OCI-LY1 (cell line): ENCODE data around the gene SLC9A8.

Experiments used
- H2AFZ ChIP-seq: fragments of 200-600 bp; sonication (generic), shearing (Covaris generic); 2 replicates; pipeline ENCODE4 v1.6.0; 2014; ENCODE audit warnings: antibody characterized with exemption, mild to moderate bottlenecking, low read length
- H3F3A ChIP-seq: fragments of 200-600 bp; sonication (generic), shearing (Covaris generic); 2 replicates; pipeline ENCODE4 v1.6.0; 2014; ENCODE audit warnings: mild to moderate bottlenecking, antibody characterized with exemption, low read length, moderate library complexity; ENCODE audit not compliant: insufficient read depth
- H3K27ac ChIP-seq: fragments of 200-600 bp; sonication (generic); 2 replicates; pipeline ENCODE4 v1.5.1; 2014; ENCODE audit warnings: low read length, mixed run types, mild to moderate bottlenecking, low read depth; ENCODE audit not compliant: poor library complexity, severe bottlenecking
- H3K27me3 ChIP-seq: fragments of 200-600 bp; sonication (generic); 2 replicates; pipeline ENCODE4 v1.6.0; 2014; ENCODE audit warnings: antibody characterized with exemption, mild to moderate bottlenecking, low read length, moderate library complexity; ENCODE audit not compliant: insufficient read depth
- H3K36me3 ChIP-seq: fragments of 200-600 bp; sonication (generic); 2 replicates; pipeline ENCODE4 v1.6.1; 2014; ENCODE audit warnings: mild to moderate bottlenecking, antibody characterized with exemption, low read length, moderate library complexity, mixed read lengths; ENCODE audit not compliant: insufficient read depth
- H3K4me1 ChIP-seq: fragments of 200-600 bp; sonication (generic); 2 replicates; pipeline ENCODE4 v1.5.1; 2014; ENCODE audit warnings: mild to moderate bottlenecking, low read length, moderate library complexity; ENCODE audit not compliant: insufficient read depth, severe bottlenecking
- H3K4me2 ChIP-seq: fragments of 200-600 bp; sonication (generic), shearing (Covaris generic); 2 replicates; pipeline ENCODE4 v1.6.1; 2014; ENCODE audit warnings: low read length
- H3K4me3 ChIP-seq: fragments of 200-600 bp; sonication (generic); 2 replicates; pipeline ENCODE4 v1.5.1; 2014; ENCODE audit warnings: low read length, low read depth, mild to moderate bottlenecking, mixed read lengths; ENCODE audit not compliant: poor library complexity, severe bottlenecking
- H3K79me2 ChIP-seq: fragments of 200-600 bp; shearing (Covaris generic); 2 replicates; pipeline ENCODE4 v1.6.1; 2016; ENCODE audit warnings: mixed run types, low read length, mixed read lengths; ENCODE audit not compliant: insufficient read depth
- H3K9ac ChIP-seq: fragments of 200-600 bp; sonication (generic), shearing (Covaris generic); 2 replicates; pipeline ENCODE4 v1.6.1; 2014; ENCODE audit warnings: mild to moderate bottlenecking, low read length, mixed read lengths
- H3K9me2 ChIP-seq: fragments of 200-600 bp; sonication (generic), shearing (Covaris generic); 2 replicates; pipeline ENCODE4 v1.6.1; 2014; ENCODE audit warnings: low read depth, mild to moderate bottlenecking, low read length, mixed read lengths
- H3K9me3 ChIP-seq: fragments of 200-600 bp; shearing (Covaris generic); 2 replicates; pipeline ENCODE4 v1.6.1; 2014; ENCODE audit warnings: low read length, mixed read lengths
- H4K20me1 ChIP-seq: fragments of 200-600 bp; sonication (generic), shearing (Covaris generic); 2 replicates; pipeline ENCODE4 v1.6.0; 2016; ENCODE audit warnings: mild to moderate bottlenecking, low read length; ENCODE audit not compliant: insufficient read depth
- CTCF ChIP-seq: fragments of 200-600 bp; sonication (generic), shearing (Covaris generic); IDR thresholded peaks from 2 replicates; pipeline ENCODE4 v1.5.1; 2017; ENCODE audit warnings: mild to moderate bottlenecking, antibody characterized with exemption, low read length, moderate library complexity, mixed read lengths
- EZH2 ChIP-seq: fragments of 200-600 bp; sonication (generic), shearing (Covaris generic); IDR thresholded peaks from 2 replicates; pipeline ENCODE4 v1.8.0; 2017; ENCODE audit warnings: borderline replicate concordance, mixed run types, mild to moderate bottlenecking, antibody characterized with exemption, low read length, moderate library complexity, mixed read lengths

SLC9A8 gene

DNA sequence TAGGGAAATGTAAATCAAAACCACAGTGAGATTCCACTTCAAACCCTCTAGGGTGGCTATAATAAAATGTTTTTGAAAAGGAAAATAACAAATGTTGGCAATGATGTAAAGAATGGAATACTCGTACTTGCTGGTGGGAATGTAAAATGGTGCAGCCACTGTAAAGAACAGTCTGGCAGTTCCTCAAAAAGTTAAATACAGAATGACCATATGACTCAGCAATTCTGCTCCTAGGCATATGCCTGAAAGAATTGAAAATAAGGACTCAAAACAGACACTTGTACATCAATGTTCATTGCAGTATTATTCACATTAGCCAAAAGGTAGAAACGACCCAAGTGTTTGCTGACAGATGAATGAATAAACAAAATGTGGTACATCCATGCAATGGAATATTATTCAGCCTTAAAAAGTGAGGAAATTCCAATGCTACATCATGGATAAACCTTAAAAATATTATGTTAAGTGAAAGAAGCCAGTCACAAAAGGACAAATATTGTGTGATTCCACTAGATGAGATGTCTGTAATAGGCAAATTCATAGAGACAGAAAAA lies 113.3 kb downstream of the SLC9A8 start:
- no peaks in the 10 kb centered on the region for H3K79me2 ChIP-seq
- no peak overlapping the region for H3K27ac ChIP-seq
- H3K9me3 ChIP-seq: 0 out of 2 replicates have a peak, but pooled peaks cover 2% of the 10 kb centered on the region
- no peak overlapping the region for H3K4me3 ChIP-seq
- peaks cover 5% of the 10 kb centered on the region for H3K4me1 ChIP-seq
- no peak overlapping the region for H3K9ac ChIP-seq
- no peaks in the 10 kb centered on the region for H3K36me3 ChIP-seq
- H3K4me2 ChIP-seq: no peak overlapping the region
- no peak overlapping the region for H2AFZ ChIP-seq
- H3K27me3 ChIP-seq: no peaks in the 10 kb centered on the region
- H4K20me1 ChIP-seq: no peaks in the 10 kb centered on the region
- no peaks in the 10 kb centered on the region for H3F3A ChIP-seq
- TF ChIP-seq CTCF (no peak), EZH2 (no peak)
- H3K9me2 ChIP-seq: no peaks in the 10 kb centered on the region

- Histone ChIP-seq H3F3A (peaks cover under 1% of the 10 kb centered on the region; the same call in 1 of the 2 replicates), H2AFZ (no peak overlapping the region), H4K20me1 (no peaks in the 10 kb centered on the region), H3K9ac (no peak overlapping the region), H3K4me3 (no peak overlapping the region), H3K9me3 (0 out of 2 replicates have a peak, but pooled peaks cover 2% of the 10 kb centered on the region), H3K27me3 (no peaks in the 10 kb centered on the region), H3K4me2 (peak overlapping the region; percentile 31; the same call in 1 of the 2 replicates), H3K27ac (no peak overlapping the region), H3K9me2 (no peaks in the 10 kb centered on the region), H3K4me1 (peaks cover 7% of the 10 kb centered on the region), H3K36me3 (no peaks in the 10 kb centered on the region), H3K79me2 (no peaks in the 10 kb centered on the region)
- TF ChIP-seq EZH2 (no peak), CTCF (peak; percentile 86)
Measured at GRCh38 chr20:49928411-49929141, 115.9 kb downstream of the SLC9A8 start.

DNA sequence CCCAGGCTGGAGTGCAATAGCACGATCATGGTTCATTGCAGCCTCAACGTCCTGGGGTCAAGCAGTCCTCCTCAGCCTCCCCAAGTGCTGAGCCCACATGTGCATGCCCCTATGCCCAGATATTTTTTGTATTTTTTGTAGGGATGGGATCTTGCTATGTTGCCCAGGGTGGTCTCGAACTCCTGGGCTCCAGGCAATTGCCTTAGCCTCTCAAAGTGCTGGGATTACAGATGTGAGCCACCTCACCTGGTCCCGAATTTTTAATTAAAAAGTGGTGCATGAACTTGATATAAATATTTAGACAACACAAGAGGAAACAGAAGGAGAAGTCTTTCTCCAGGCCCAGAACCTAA lies 116.5 kb downstream of the SLC9A8 start:
- H3K4me1 ChIP-seq: peaks cover 10% of the 10 kb centered on the region
- H3F3A ChIP-seq: peaks cover 6% of the 10 kb centered on the region; the same call in 1 of the 2 replicates
- no peaks in the 10 kb centered on the region for H3K9me2 ChIP-seq
- no peak overlapping the region for H3K9ac ChIP-seq
- H3K79me2 ChIP-seq: no peaks in the 10 kb centered on the region
- no peaks in the 10 kb centered on the region for H3K27me3 ChIP-seq
- no peak overlapping the region for H3K27ac ChIP-seq
- TF ChIP-seq CTCF (no peak), EZH2 (no peak)
- no peaks in the 10 kb centered on the region for H4K20me1 ChIP-seq
- H3K9me3 ChIP-seq: 0 out of 2 replicates have a peak, but pooled peaks cover 2% of the 10 kb centered on the region
- H2AFZ ChIP-seq: no peak overlapping the region
- no peak overlapping the region for H3K4me3 ChIP-seq
- H3K36me3 ChIP-seq: no peaks in the 10 kb centered on the region
- no peak overlapping the region for H3K4me2 ChIP-seq
